GM12864 (cell line): ENCODE measurements around the gene PPP1R9B.

Experiments used
- DNase-seq: peaks from one replicate; pipeline ENCODE4 v3.0.0-alpha.2; 2011; ENCODE audit warnings: low read depth
- H3K4me3 ChIP-seq: 2 replicates; pipeline ENCODE4 v1.5.1; 2011; ENCODE audit warnings: mild to moderate bottlenecking, low read depth, low read length, control low read depth
- TF ChIP-seq, protein P1 (sequence below): IDR thresholded peaks from 2 replicates; pipeline ENCODE4 v1.5.1; 2011; ENCODE audit warnings: low read depth, mild to moderate bottlenecking, moderate library complexity, low read length, control low read depth, inconsistent platforms; ENCODE audit errors: missing control alignments

PPP1R9B gene

DNA sequence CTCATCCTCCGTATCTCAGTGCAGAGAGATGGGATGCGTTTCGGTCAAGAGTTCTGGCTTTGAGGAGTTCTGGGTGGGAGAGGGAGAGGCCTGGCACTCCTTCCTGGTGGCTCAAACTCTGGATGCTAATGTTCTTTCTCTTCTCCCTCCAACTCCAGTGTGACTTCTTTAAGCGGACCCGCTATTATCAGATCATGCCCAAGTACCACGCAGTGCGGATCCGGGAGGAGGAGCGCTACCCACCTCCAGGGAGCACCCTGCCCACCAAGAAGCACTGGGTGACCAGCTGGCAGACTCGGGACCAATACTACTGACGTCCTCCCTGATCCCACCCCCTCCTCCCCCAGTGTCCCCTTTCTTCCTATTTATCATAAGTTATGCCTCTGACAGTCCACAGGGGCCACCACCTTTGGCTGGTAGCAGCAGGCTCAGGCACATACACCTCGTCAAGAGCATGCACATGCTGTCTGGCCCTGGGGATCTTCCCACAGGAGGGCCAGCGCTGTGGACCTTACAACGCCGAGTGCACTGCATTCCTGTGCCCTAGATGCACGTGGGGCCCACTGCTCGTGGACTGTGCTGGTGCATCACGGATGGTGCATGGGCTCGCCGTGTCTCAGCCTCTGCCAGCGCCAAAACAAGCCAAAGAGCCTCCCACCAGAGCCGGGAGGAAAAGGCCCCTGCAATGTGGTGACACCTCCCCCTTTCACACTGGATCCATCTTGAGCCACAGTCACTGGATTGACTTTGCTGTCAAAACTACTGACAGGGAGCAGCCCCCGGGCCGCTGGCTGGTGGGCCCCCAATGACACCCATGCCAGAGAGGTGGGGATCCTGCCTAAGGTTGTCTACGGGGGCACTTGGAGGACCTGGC, 61.3 kb downstream of the PPP1R9B start:
- TF ChIP-seq, protein P1, sequence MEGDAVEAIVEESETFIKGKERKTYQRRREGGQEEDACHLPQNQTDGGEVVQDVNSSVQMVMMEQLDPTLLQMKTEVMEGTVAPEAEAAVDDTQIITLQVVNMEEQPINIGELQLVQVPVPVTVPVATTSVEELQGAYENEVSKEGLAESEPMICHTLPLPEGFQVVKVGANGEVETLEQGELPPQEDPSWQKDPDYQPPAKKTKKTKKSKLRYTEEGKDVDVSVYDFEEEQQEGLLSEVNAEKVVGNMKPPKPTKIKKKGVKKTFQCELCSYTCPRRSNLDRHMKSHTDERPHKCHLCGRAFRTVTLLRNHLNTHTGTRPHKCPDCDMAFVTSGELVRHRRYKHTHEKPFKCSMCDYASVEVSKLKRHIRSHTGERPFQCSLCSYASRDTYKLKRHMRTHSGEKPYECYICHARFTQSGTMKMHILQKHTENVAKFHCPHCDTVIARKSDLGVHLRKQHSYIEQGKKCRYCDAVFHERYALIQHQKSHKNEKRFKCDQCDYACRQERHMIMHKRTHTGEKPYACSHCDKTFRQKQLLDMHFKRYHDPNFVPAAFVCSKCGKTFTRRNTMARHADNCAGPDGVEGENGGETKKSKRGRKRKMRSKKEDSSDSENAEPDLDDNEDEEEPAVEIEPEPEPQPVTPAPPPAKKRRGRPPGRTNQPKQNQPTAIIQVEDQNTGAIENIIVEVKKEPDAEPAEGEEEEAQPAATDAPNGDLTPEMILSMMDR: no peak
- no peak overlapping the region for H3K4me3 ChIP-seq
- DNase-seq: no peak

DNA sequence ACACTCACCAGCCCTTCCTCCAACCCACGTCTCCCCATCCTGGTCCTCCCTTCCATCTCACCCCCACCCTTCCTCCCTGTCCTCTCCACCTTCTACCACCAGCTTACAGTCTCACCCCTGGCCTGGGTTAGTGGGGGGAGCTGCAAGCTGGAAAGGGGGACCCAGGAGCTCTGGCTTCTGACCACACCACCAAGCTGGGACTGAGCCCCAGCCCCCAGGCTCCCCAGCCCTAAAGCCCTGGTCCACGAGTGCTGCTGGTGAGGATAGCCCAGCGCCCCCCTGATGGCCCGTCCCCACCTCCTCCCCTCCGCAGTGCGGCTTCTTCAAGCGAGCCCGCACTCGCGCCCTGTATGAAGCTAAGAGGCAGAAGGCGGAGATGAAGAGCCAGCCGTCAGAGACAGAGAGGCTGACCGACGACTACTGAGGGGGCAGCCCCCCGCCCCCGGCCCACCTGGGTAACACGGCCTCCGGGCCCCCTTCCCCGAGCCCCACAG, 62.5 kb downstream of the PPP1R9B start:
- TF ChIP-seq, protein P1: no peak
- no peak for DNase-seq
- no peak overlapping the region for H3K4me3 ChIP-seq

DNA sequence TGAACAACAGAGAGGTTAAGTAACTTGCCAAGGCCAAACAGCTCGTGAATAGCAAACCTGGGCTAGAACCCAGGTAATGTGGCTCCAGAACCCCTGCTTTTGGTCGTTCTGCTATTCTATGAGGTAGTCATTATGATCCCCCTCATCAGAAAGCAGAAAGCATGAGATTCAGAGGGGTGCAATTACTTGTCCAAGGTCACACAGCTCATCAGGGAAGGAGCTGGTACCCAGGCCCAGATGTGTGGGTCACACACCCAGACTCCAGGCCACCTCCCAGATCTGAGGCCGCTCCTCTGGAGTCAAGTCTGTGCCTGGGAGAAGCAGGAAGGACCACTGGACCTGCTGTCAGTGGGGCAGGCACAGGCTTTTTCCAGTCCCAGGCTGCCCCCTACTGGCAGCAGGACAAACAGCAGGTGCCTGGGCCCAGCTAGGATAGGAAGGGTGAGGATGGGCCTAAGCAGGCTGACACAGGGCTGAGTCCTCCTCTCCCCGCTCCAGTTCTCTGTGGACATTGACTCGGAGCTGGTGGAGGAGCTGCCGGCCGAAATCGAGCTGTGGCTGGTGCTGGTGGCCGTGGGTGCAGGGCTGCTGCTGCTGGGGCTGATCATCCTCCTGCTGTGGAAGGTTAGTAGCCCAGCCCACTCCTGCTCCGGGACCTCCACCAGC, 63.1 kb downstream of the PPP1R9B start:
- no peak overlapping the region for H3K4me3 ChIP-seq
- DNase-seq: no peak
- TF ChIP-seq, protein P1: peak; percentile 98
